NAMALWA (cell line): ENCODE results near the gene PRM1.

ENCODE experiments used
- DNase-seq: peaks from one replicate; pipeline ENCODE4 v3.0.0-alpha.2; 2015; ENCODE audit warnings: low spot score

Gene PRM1

DNA sequence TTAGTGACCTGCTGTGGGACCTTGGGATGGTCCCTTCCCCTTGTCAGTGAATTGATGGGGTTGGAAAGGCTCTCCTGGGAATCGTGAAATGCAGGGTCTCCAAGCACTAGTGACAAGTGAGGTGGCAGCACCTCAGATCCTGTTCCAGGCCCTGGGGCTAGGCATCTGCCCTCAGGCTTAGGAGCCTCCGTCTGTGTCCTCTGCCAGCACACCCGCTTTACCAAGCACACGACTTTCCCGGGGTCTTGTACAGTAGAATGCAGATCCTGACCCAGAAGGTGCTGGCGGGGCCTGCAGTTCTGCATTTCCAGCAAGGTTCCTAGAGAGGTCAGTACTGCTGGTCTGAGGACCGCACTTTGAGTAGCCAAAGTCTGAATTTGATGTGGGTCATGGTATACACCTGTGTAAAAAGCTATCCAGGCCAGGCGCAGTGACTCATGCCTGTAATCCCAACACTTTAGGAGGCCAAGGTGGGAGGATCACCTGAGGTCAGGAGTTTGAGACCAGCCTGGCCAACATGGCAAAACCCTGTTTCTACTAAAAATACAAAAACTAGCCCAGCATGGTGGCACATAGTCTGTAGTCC is 33.3 kb upstream of the PRM1 start:
- DNase-seq: no peak

DNA sequence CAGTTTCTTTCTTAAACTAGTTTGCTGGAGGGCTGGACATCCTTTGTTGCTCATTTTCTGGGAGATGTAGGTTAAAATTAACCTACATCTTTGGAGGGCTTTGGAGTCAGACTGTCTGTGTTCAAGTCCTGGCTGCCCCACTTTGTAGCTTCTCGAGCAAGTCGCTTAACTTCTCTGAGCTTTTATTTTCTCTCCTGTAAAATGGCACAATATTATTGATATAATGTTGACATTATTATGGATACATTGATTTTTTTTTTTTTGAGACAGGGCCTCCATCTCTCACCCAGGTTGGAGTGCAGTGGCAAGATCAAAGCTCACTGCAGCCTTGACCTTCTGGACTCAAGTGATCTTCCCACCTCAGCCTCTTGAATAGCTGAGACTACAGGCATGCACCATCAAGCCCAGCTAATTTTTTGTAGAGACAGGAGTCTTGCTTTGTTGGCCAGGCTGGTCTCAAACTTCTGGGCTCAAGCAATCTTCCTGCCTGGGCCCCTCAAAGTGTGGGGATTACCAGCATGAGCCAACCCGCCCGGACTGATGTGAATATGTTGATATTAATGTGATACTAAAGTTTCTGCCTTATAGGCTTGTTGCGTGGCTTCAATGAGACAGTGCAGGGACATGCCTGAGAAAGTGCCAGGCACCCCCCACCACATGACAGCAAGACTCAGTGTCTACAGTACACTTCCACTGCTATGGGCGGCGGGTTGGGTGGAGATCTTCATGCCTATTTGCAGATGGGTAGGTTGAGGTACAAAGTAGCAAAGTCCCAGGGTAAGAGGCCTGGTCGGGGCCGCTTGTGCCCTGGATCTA is 32.6 kb upstream of the PRM1 start:
- DNase-seq: no peak

DNA sequence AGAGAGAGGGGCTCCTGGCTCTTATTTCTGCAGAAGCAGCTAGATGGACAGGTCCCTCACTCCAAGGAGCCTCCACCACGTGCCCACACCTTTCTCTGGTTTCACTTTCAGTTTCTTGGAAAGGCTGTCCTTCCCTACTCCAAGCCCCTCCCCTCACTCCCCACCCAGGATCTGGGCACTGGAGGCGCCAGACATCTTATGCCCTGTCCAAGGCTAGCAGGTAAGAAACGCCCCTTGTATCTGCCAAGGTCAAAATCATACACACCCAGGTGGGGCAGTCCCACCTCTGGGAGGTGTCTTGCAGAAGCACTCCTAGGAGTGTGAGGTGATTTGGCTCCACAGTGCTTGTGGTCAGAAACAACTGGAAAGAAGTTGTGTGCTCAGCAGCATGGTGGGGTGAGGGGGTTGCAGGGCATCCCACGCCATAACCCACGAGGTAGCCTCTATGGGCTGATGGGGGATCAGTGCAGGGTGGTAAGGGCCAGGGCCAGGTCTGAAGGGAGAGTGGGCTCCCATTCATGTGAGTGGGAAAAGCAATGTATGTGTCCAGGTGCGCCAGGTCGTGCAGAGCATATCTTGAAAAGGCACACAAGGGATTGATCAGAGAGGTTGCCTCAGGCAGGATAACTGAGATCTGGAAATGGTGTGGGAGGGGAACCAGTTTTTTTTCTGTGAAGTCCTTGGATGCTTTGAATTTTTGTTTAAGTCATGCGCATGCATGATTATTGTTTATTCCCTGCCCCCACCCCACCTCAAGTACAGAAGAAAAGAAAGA is 31.8 kb upstream of the PRM1 start:
- no peak for DNase-seq

GRCh38 chr16:11310997-11311561 is 29.9 kb upstream of the PRM1 start:
- DNase-seq: peak; percentile 82

DNA sequence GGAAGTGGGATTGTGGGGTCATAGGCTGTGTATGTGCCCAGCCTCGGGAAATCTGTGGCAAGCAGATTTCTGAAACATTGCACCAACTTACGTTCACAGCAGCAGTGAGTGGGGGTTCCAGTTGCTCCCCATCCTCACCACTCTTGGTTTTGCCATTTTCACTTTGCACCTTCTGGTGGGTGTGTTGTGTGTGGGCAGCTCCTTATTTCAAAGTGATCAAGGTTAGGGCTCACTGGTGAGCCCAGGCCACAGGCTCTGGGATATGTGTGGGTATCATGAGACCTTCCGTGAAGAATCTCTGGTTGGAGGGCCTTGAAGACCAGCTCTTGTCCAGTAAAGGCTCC is 29.5 kb upstream of the PRM1 start:
- no peak for DNase-seq

DNA sequence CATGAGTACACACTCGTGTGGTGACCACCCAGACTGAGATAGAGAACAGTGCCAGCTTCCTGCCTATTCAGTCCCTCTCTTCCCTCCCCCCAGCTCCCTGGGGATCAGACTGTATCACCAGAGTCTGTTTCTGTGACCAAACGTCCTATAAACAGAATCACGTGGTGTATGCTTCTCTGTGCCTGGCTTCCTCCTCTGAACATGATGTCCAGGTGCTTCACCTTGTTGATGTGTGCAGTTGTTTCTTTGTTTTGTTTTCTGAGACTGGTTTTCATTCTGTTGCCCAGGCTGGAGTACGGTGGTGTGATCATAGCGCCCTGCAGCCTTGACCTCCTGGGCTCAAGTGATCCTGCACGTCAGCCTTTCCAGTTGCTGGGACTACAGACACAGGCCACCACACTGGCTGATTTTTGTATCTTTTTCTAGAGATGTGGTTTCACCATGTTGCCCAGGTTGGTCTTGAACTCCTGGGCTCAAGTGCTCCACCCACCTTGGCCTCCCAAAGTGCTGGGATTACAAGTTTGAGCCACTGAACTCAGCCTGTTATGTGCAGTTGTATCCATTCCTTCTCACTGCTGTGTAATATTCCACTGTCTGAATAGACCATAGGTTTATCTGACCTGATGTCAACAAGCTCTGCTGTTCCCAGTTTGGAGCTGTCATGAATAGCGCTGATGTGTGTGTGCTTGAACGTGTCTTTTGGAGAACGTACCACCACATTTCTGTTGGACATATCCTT is 28.9 kb upstream of the PRM1 start:
- peak; percentile 90 for DNase-seq

- peak; percentile 94 for DNase-seq
Observed at GRCh38 chr16:11308493-11309283, 27.6 kb upstream of the PRM1 start.

DNA sequence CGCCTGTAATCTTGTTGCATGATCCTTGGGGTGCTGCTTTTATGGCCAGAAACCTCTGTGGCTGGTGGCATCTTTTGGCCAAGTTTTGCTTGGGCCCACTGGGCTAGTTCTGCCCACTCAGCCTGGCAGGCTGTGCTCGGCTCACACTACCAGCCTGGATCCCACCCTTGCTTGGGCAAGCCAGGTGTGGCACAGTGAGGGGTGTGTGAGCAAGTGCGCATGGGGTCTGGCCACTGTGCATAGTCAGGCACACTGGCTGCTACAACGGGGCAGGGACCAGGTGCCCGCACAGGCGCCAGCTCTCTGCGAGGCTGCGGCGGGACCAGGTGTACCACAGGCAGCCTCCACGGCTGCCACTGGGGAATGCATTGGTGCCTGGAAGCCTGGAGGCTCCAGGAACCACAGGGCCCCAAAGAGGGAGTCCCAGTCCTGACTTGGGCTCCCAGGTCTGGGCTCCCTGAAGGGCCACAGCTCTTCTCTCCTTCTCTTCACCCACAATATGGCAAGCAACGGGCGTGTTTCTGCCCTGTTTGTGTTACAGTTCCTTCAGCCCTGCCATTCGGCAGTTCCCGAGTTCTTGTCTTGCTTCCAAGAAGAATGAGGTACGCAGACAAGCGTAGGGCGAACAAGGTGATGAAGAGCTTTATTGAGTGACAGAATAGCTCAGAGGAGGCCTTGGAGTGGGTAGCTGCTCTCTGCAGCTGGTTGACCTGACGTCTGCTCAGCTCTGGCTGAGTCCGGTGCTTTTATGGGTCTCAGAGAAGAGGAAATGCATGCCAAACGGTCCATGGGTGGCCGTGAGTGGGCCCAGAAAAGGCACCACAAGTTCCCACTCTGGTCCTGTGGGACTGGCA is 26.7 kb upstream of the PRM1 start:
- DNase-seq: peak; percentile 47

DNA sequence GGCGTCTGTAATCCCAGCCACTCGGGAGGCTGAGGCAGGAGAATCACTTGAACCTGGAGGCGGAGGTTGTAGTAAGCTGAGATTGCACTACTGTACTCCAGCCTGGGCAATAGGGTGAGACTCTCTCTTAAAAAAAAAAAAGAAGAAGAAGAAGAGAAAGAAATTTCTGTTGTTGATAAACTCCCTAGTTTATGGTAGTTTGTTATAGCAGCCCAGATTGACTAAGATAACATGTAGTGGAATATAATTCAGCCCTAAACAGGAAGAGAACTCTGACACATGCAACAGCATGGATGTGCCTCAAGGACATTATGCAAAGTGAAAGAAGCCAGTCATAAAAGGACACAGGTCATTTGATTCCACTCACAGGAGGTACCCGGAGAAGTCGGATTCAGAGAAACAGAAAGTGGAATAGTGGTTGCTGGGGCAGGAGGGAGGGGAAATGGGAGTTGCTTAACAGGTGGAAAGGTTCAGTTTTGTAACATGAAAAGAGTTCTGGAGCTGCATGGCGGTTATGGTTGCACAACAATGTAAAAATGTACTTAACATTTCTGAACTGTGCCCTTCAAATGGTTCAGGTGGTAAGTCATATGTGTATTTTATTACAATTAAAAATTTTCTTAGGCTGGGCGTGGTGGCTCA is 26.0 kb upstream of the PRM1 start:
- DNase-seq: no peak

DNA sequence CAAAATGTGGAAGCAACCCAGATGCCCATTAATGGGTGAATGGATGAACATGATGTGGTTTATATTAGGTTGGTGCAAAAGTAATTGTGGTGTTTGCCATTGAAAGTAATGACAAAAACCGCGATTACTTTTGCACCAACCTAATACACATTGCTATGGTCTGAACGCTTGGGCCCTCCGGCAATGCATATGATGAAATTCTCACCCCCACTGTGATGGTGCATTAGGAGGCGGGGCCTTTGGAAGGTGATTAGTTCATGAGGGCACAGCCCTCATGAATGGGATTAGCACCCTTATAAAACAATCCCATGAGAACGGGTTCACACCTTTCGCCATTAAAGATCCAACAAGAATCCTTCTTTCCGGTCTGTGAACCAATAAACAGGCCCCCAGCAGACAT is 25.3 kb upstream of the PRM1 start:
- DNase-seq: no peak

DNA sequence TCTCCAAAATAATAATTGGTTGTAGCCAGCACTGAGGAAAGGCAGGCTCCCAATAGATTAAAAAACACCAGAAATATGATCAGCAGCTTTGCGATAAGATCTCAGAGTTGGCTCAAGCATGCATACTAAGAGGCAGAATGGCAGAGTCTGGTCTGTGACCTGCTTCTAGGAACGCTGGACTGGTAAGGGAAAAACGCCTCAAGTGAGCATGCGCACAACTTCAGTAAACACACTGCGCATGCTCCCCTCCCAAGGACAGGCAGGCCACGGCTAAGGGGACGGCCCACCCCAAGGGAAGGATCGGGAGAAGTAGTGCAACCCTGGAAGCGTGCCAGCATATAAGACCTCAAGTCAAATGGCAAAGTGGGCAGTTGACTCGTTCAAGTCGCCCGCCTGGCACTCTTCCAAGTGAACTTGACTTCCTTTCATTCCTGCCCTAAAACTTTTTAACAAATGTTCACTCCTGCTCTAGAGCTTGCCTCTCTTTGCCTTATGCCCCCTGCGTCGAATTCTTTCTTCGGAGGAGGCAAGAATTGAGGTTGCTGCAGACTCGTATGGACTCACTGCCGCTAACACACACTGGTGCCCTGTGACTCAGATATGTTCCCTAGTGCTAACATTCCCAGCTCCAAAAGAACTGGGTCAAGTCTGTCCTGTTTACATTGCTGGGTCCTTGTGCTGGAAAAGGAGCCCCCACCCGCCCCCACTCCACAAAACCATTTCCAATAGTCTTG is 22.4 kb upstream of the PRM1 start:
- DNase-seq: no peak

DNA sequence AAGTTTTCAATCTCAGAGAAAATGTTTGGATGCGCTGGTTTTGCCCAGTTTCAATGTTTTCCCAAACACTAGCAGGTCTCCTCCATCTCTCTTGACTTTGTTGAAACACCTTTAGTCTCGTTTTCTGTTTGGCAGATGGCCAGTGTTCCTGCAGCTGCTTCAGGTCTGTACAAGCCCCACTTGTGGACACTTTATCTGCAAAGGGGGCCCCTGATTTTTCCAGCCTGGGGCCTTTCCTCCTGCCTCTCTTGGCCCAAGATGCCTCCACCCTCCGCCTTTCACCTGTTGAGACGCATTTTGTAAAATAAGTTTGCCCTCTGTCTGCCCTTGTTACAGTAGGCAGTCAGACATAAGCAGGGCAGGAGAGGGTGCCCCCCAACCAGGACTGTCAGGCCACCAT is 21.8 kb upstream of the PRM1 start:
- no peak for DNase-seq

GRCh38 chr16:11301645-11302501 is 20.7 kb upstream of the PRM1 start:
- no peak for DNase-seq

DNA sequence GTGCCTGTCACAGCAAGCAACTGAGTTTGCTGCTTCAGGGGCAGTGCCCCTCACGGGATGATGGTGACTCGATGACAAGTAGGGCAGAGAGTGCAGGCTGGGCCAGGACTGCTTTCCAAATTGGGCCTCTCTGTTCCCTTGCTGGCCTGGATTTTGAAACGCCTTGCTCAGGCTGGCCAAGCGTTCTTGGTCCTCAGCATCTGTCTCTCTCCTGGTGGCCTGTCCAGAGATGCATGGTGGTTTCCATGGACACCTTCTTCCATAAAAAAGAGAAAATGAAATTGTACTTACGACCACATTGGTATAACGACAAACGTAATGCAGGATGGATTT is 19.4 kb upstream of the PRM1 start:
- DNase-seq: no peak

GRCh38 chr16:11299865-11300559 is 18.9 kb upstream of the PRM1 start:
- no peak for DNase-seq

- peak; percentile 71 for DNase-seq
Observed at GRCh38 chr16:11298950-11299547, 17.9 kb upstream of the PRM1 start.

DNA sequence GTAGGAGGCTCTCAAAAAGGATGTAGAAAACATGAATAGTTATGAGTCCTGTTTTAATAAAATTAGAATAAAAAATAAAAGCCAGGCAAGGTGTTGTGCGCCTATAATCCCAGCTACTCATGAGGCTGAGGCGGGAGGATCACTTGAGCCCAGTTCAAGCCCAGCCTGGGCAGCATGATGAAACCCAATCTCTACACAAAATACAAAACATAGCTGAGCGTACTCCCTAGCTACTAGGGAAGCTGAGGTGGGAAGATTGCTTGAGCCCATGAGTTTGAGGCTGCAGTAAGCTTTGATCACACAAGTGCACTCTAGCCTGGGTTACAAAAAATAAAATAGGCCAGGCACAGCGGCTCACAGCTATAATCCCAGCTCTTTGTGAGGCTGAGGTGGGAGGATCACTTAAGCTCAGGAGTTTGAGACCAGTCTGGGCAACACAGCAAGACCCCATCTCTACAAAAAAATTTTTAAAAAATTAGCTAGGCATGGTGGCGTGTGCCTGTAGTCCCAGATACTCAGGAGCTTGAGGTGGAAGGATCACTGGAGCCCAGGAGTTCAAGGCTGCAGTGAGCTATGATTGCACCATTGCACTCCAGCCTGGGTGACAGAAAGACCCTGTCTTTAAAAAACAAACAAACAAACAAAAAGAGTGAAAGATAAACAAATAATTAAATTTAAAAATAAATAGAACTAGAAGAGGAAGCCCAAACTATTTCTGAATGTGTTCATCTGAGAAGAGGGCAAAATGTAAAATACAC is 17.2 kb upstream of the PRM1 start:
- no peak for DNase-seq
